ENCODE data around the gene SLFNL1. TPM values are rescaled to one million over a fixed set of nuclear protein-coding genes. Genes with fewer than 3 reads are reported as not detected.
A peak's percentile ranks its signal among the peaks of the same experiment; 100 is the strongest.

The SLFNL1 gene
- polyA plus RNA-seq, 2 of the 4 experiments (the other 2 are of a cell fraction) = 0.01 to 0.03 TPM

- Histone ChIP-seq H3K4me2 (no peak overlapping the region), H3K4me1 (peaks cover 46% of the 10 kb centered on the region), H3K4me3 (no peak overlapping the region), H3K9me3 (no peaks in the 10 kb centered on the region), H3K27ac (peak overlapping the region; percentile 99 to 100)
- FAIRE-seq (no peak), ATAC-seq (no peak), DNase-seq (ENCODE audit: low read depth in 1 of 2, low spot score in 1 of 2) (no peak)
- CTCF ChIA-PET = interaction anchor here (1.0 to 1.4 kb wide), 2 partner anchors 9 to 464 kb away, joined by 3 to 4 read pairs; no protein-coding TSS in a partner anchor
- POLR2A ChIA-PET = no interaction called here
- WGBS (ENCODE audit: missing lambda C conversion rate) = 93% methylated on average over 6 of the region's 6 CpGs
- TF ChIP-seq ATOH8 (CRISPR knock-in tag; IDR thresholded peaks at IDR 0.05; ENCODE audit: low read depth) (no peak), NR3C1 (IDR thresholded peaks at IDR 0.05) (no peak), ESRRA (IDR thresholded peaks at IDR 0.05; ENCODE audit: borderline replicate concordance, low read length) (no peak), HEYL (CRISPR knock-in tag; IDR thresholded peaks at IDR 0.05) (no peak), JUN (IDR thresholded peaks at IDR 0.05) (no peak), HOXB13 (CRISPR knock-in tag; IDR thresholded peaks at IDR 0.05; ENCODE audit: low read depth) (no peak), E2F6 (IDR thresholded peaks at IDR 0.05; ENCODE audit: borderline replicate concordance, low read depth) (no peak), POLR2A (IDR thresholded peaks at IDR 0.05; ENCODE audit: low read length) (no peak), KDM1A (IDR thresholded peaks at IDR 0.05; ENCODE audit: low read depth) (no peak), FOSB (CRISPR knock-in tag; IDR thresholded peaks at IDR 0.05) (no peak), ZSCAN20 (CRISPR knock-in tag; IDR thresholded peaks at IDR 0.05) (no peak), NFE2L2 (conservative IDR thresholded peaks at IDR 0.05; ENCODE audit: low read length) (no peak), RAD21 (conservative IDR thresholded peaks at IDR 0.05 in 1 of 2, IDR thresholded peaks at IDR 0.05 in 1 of 2) (no peak)
Measured at GRCh38 chr1:40969445-40969844, 52.1 kb downstream of the SLFNL1 start.

- Histone ChIP-seq H3K4me3 (no peak overlapping the region), H3K27ac (peak overlapping the region; percentile 99 to 100), H3K9me3 (no peaks in the 10 kb centered on the region), H3K4me2 (no peak overlapping the region), H3K4me1 (peaks cover 32% of the 10 kb centered on the region)
- FAIRE-seq = no peak
- 70% methylated on average over 4 of the region's 4 CpGs for WGBS (ENCODE audit: missing lambda C conversion rate)
- no peak for DNase-seq (ENCODE audit: low read depth in 1 of 2, low spot score in 1 of 2)
- CTCF ChIA-PET = interaction anchor here (0.7 to 10.7 kb wide), 5 partner anchors 11 to 118 kb away, joined by 3 to 117 read pairs (median 4); partner anchors contain the start of gene CTPS1
- TF ChIP-seq TP53 (CRISPR knock-in tag; IDR thresholded peaks at IDR 0.05) (no peak), RAD21 (conservative IDR thresholded peaks at IDR 0.05 in 1 of 2, IDR thresholded peaks at IDR 0.05 in 1 of 2) (no peak), POLR2AphosphoS2 (conservative IDR thresholded peaks at IDR 0.05; ENCODE audit: low read length) (no peak)
- POLR2A ChIA-PET = interaction anchor here (1.8 kb wide), 1 partner anchor 13 kb away, joined by 10 read pairs; the partner anchor contains the start of gene CTPS1
- ATAC-seq = no peak
Measured at GRCh38 chr1:40966417-40966816, 55.1 kb downstream of the SLFNL1 start.

Other genes with a start within 250 kb of the SLFNL1 start
- 0.08 and 0.09 TPM in 2 replicates for gene KCNQ4, start 237.9 kb downstream of the SLFNL1 start, polyA plus RNA-seq (2011; rRNA removed)
- 0.17 to 0.24 TPM (median 0.22 TPM) in 3 replicates for gene KCNQ4, start 237.9 kb downstream of the SLFNL1 start, polyA plus RNA-seq (2017; fragmentation: RNase III; extraction: RNeasy Plus Mini Kit Qiagen cat#74134 plus additional on column Dnase treatment)
- gene CITED4, start 159.4 kb downstream of the SLFNL1 start, polyA plus RNA-seq (2011; rRNA removed) = 5.8 and 7.1 TPM in 2 replicates
- 23.7 to 33.5 TPM (median 32.2 TPM) in 3 replicates for gene CITED4, start 159.4 kb downstream of the SLFNL1 start, polyA plus RNA-seq (2017; fragmentation: RNase III; extraction: RNeasy Plus Mini Kit Qiagen cat#74134 plus additional on column Dnase treatment)
- 145 and 181 TPM in 2 replicates for gene CTPS1, start 42.0 kb downstream of the SLFNL1 start, polyA plus RNA-seq (2011; rRNA removed)
- gene CTPS1, start 42.0 kb downstream of the SLFNL1 start, polyA plus RNA-seq (2017; fragmentation: RNase III; extraction: RNeasy Plus Mini Kit Qiagen cat#74134 plus additional on column Dnase treatment) = 159 to 169 TPM (median 159 TPM) in 3 replicates
- gene SCMH1, start 220.6 kb upstream of the SLFNL1 start, polyA plus RNA-seq (2011; rRNA removed) = 26.7 and 30.2 TPM in 2 replicates
- 11.6 to 17.4 TPM (median 11.6 TPM) in 3 replicates for gene SCMH1, start 220.6 kb upstream of the SLFNL1 start, polyA plus RNA-seq (2017; fragmentation: RNase III; extraction: RNeasy Plus Mini Kit Qiagen cat#74134 plus additional on column Dnase treatment)